Mucosa of descending colon (tissue), 3 donors: Measurements from ENCODE around the gene WDHD1. TPM values are rescaled to one million over a fixed set of nuclear protein-coding genes. Genes with fewer than 3 reads are reported as not detected.
"Not testable (repeated sequence)": the region's sequence is repeated elsewhere in the genome, so short reads cannot be mapped to it uniquely, and the experiment has no call there.

Experiments used
- ATAC-seq: fragments of 200-7000 bp; cut with Tn5 transposase; one replicate; pipeline ENCODE4 v1.9.1; 2020; ENCODE audit warnings: mild to moderate bottlenecking, moderate library complexity
- DNase-seq, 3 donors: peaks; one replicate each; pipeline ENCODE4 v3.0.0-alpha.2; 2020
- H3K36me3 ChIP-seq: fragments of 200-600 bp; one replicate; pipeline ENCODE4 v1.8.0; 2021; ENCODE audit warnings: low read depth, mild to moderate bottlenecking
- H3K4me1 ChIP-seq: fragments of 200-600 bp; one replicate; pipeline ENCODE4 v1.8.0; 2021; ENCODE audit warnings: low read depth, mild to moderate bottlenecking
- H3K4me3 ChIP-seq: fragments of 200-600 bp; one replicate; pipeline ENCODE4 v1.8.0; 2021; ENCODE audit warnings: mild to moderate bottlenecking
- H3K9me3 ChIP-seq: fragments of 200-600 bp; one replicate; pipeline ENCODE4 v1.8.0; 2021; ENCODE audit warnings: mild to moderate bottlenecking
- CTCF ChIP-seq: fragments of 200-600 bp; IDR thresholded peaks from one replicate; pipeline ENCODE4 v1.8.0; 2022; ENCODE audit warnings: antibody characterized with exemption, mild to moderate bottlenecking
- intact Hi-C, 2 donors: fragments of 100-400 bp; cut with DNase I in 1 of 2; cut with micrococcal nuclease in 1 of 2; formaldehyde crosslinking; loops; one replicate each; pipeline versions ENCODE4 v1.11.0 to v1.11.1; 2022; cut with DNase I, micrococcal nuclease
- total RNA-seq, 3 donors: library from RNA; stranded (reverse); fragmentation: NEBNext Ultra II Directional in 2 of 3; extraction: Animal tissue kit (Norgen Biotek cat#: 25700) in 2 of 3; gene quantifications; one replicate each; pipeline versions ENCODE4 v1.2.1 to v1.2.4, GENCODE V29; 2021 to 2023
- donor health status: DM: no; HTN: no; CAD: no; lungs with moderate emphysema.
- donor health status: DM: no; HTN: no; CAD: no.
- donor health status: DM: no; HTN: yes; CAD: no.

The WDHD1 gene
- total RNA-seq, 3 donors from 2014 or later = 2.6 to 6.5 (median 3.4) TPM

DNA sequence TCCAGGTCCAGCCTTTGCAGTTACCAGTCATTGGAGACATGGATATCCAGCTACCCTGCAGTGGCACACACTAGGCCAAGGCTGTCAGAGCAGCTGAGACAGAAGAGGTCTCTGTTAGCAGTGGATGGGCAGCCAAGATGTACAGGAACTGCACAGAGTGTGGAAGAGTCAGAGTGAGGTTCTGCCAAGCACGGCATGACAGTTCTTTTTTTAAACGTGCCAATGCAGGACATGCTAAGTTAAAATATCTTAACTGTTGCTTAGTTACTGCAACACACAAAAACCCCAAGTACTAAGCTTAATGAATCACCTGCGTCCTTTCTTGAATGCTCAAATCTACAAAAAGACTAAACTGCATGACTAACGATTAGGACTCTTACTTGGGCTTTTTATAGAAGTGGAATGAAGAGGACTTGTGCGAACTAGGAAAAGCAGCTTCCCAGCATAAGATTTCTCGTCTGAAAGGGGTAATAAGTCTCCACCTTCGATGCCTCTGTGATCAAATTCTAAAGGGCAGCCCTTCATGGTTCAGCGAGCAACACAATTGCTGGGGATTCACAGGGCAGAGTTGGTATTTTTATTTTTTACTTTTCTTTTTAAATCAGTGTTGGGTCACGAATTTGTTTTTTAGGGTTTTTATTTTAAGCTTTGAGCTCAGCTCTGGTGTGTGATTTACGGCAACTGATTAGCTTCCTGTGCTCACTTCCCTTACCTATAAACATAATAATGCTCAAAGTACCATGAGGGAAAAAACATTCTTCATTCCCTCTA, 45.2 kb upstream of the WDHD1 start:
- Histone ChIP-seq H3K9me3 (no peaks in the 10 kb centered on the region), H3K4me3 (no peak overlapping the region), H3K36me3 (no peaks in the 10 kb centered on the region), H3K4me1 (peaks cover 2% of the 10 kb centered on the region)
- no peak for TF ChIP-seq CTCF
- peak; percentile 43 for ATAC-seq
- intact Hi-C loops = no loop called here
- DNase-seq = no peak

GRCh38 chr14:55070981-55071411, 44.1 kb upstream of the WDHD1 start:
- ATAC-seq (peak; percentile 63), DNase-seq (no peak)
- intact Hi-C loops = no loop called here
- H3K36me3 ChIP-seq = no peaks in the 10 kb centered on the region
- no peak for TF ChIP-seq CTCF
- no peak overlapping the region for H3K4me3 ChIP-seq
- H3K9me3 ChIP-seq = no peaks in the 10 kb centered on the region
- peaks cover 2% of the 10 kb centered on the region for H3K4me1 ChIP-seq

GRCh38 chr14:55066223-55066622, 39.3 kb upstream of the WDHD1 start:
- TF ChIP-seq CTCF = no peak
- intact Hi-C loops = no loop called here
- no peaks in the 10 kb centered on the region for H3K9me3 ChIP-seq
- ATAC-seq (no peak), DNase-seq (no peak)
- H3K4me3 ChIP-seq = no peak overlapping the region
- H3K4me1 ChIP-seq = no peaks in the 10 kb centered on the region
- peaks cover 5% of the 10 kb centered on the region for H3K36me3 ChIP-seq

DNA sequence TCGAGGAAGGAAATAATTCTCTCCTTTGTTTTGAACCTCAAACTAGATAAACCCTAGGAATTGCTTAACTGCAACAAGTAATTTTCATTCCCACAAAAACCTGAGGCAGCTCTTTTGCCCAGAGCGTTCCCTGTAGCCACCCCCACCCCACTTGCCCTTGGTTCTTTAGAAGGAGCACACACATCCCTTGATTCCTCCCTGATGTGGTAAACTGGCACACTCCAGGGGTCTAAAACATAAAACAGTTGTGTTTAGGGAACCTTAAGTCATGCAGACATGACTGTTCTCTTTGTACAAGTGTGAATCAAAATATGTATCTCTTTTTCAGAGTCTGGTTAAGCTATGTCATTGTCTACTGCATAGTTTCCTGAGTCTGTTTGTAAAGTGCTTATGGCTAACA, 38.5 kb upstream of the WDHD1 start:
- Histone ChIP-seq H3K36me3 (peaks cover 5% of the 10 kb centered on the region), H3K4me3 (no peak overlapping the region), H3K9me3 (no peaks in the 10 kb centered on the region), H3K4me1 (no peaks in the 10 kb centered on the region)
- no peak for TF ChIP-seq CTCF
- ATAC-seq (no peak), DNase-seq (no peak)
- intact Hi-C loops = no loop called here

DNA sequence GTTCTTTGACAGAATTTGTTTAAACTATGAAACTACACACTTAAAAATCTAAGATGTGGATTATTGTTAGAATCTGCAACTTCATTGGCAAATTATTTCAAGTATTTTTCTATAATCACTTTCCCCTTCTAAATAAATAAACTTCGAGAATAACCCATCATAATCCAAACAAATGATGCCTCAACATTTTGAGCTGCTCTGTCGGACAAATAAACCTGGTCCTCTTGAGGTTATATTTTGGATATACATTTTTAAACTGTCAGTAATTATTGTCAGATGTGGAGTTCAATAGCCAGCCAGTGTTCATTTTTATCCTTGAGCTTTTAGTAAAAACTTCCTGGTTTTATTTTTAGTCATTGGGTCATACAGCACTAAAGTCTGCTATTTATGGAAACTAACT, 38.0 kb upstream of the WDHD1 start:
- H3K4me1 ChIP-seq, ATAC-seq, intact Hi-C loops, H3K9me3 ChIP-seq, DNase-seq, H3K4me3 ChIP-seq, H3K36me3 ChIP-seq: not testable (repeated sequence)

DNA sequence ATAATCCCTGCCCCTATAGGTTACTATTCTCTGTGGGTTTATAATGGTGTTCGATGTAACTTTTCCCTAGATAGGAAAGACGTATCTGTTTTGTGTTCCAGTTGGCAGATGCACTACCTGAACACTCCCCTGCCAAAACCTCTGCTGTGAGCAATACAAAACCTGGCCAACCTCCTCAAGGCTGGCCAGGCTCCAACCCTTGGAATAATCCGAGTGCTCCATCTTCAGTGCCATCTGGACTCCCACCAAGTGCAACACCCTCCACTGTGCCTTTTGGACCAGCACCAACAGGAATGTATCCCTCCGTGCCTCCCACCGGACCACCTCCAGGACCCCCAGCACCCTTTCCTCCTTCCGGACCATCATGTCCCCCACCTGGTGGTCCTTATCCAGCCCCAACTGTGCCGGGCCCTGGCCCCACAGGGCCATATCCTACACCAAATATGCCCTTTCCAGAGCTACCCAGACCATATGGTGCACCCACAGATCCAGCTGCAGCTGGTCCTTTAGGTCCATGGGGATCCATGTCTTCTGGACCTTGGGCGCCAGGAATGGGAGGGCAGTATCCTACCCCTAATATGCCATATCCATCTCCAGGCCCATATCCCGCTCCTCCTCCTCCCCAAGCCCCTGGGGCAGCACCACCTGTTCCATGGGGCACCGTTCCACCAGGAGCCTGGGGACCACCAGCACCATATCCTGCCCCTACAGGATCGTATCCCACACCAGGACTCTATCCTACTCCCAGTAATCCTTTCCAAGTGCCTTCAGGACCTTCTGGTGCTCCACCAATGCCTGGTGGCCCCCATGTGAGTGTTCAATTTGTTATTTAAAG, 35.8 kb upstream of the WDHD1 start:
- DNase-seq (no peak), ATAC-seq (no peak)
- intact Hi-C loops = no loop called here
- H3K4me1 ChIP-seq = no peaks in the 10 kb centered on the region
- H3K9me3 ChIP-seq = no peaks in the 10 kb centered on the region
- TF ChIP-seq CTCF = no peak
- peaks cover 5% of the 10 kb centered on the region for H3K36me3 ChIP-seq
- H3K4me3 ChIP-seq = no peak overlapping the region
